ENCODE measurements around the gene MOCS3.

GRCh38 chr20:50957276-50957675 is 1.3 kb upstream of the MOCS3 start:
- TF ChIP-seq CTCF (IDR thresholded peaks at IDR 0.05): no peak
- no peak for TF ChIP-seq POLR2AphosphoS5 (IDR thresholded peaks at IDR 0.05)
- no peak for TF ChIP-seq POLR2A (IDR thresholded peaks at IDR 0.05)
- no peak for TF ChIP-seq EP300 (IDR thresholded peaks at IDR 0.05)

Measured in sigmoid colon (tissue), 4 donors.